Esophagus muscularis mucosa (tissue), 3 donors: ENCODE measurements around the gene TNIP3.

Experiments
- POLR2AphosphoS5 ChIP-seq, 2 donors: sonication (generic); formaldehyde crosslinking; IDR thresholded peaks; one replicate each; pipeline ENCODE4 v1.6.1; 2017; ENCODE audit warnings: antibody characterized with exemption in 2 of 2
- TF ChIP-seq, protein P1 (sequence below), 3 experiments: fragments of 200-600 bp in 2 of 3; fragments of 450-650 bp in 1 of 3; sonication (generic) in 2 of 3; IDR thresholded peaks; one replicate each; pipeline ENCODE4 v1.5.1; 2017 to 2019; ENCODE audit warnings: antibody characterized with exemption in 3 of 3, mild to moderate bottlenecking in 2 of 3, moderate library complexity in 1 of 3

DNA sequence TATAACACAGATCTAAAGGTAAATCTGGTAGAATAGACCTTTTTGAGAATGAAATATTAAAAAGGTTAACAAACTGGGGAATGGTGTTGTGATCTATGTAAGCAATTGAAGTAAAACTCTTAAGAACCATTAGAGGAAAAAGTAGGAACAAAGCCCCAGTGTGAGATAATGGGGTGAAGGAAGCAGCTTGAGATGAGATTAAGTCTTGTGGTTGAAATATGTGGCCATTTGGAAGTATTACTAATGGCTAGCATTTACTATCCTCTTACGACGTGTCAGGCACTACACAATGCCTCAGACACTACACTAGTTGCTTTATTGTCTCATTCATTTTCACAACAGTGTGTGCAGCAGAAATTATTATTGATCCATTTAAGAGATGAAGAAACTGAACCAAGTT lies 65.9 kb downstream of the TNIP3 start:
- TF ChIP-seq, protein P1, sequence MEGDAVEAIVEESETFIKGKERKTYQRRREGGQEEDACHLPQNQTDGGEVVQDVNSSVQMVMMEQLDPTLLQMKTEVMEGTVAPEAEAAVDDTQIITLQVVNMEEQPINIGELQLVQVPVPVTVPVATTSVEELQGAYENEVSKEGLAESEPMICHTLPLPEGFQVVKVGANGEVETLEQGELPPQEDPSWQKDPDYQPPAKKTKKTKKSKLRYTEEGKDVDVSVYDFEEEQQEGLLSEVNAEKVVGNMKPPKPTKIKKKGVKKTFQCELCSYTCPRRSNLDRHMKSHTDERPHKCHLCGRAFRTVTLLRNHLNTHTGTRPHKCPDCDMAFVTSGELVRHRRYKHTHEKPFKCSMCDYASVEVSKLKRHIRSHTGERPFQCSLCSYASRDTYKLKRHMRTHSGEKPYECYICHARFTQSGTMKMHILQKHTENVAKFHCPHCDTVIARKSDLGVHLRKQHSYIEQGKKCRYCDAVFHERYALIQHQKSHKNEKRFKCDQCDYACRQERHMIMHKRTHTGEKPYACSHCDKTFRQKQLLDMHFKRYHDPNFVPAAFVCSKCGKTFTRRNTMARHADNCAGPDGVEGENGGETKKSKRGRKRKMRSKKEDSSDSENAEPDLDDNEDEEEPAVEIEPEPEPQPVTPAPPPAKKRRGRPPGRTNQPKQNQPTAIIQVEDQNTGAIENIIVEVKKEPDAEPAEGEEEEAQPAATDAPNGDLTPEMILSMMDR (IDR thresholded peaks at IDR 0.05): no peak
- TF ChIP-seq POLR2AphosphoS5 (IDR thresholded peaks at IDR 0.05): no peak
